IMR-90 (cell line): Measurements from ENCODE around the gene CDC42EP4. TPM values are rescaled to one million over a fixed set of nuclear protein-coding genes. Genes with fewer than 3 reads are reported as not detected.

ENCODE experiments used
- ATAC-seq: fragments of 200-7000 bp; cut with Tn5 transposase; 2 replicates; pipeline ENCODE4 v1.9.1; 2020; ENCODE audit warnings: low read depth, mild to moderate bottlenecking, moderate library complexity
- BruUV-seq: library from RNA; stranded (reverse); fragments of 400-500 nt; replicated peaks from 2 replicates; lab custom pipeline; 2021; lab: Mats Ljungman, UMichigan
- CTCF ChIA-PET: fragments of 300-600 bp; formaldehyde crosslinking; extraction: SDS; loops from one replicate; lab custom pipeline; 2021; ENCODE audit warnings: antibody characterized with exemption; lab: Yijun Ruan, JAX
- POLR2A ChIA-PET: fragments of 300-600 bp; sonication (Branson Sonifier 250); formaldehyde crosslinking; loops from one replicate; lab custom pipeline; 2022; ENCODE audit warnings: antibody characterized with exemption; ENCODE audit not compliant: unreplicated experiment; lab: Charles Lee
- DNase-seq: peaks from one replicate; pipeline ENCODE4 v3.0.0; 2013
- H2AFZ ChIP-seq: replicated peaks from 2 replicates; pipeline ENCODE3; 2013; ENCODE audit warnings: low read length, mild to moderate bottlenecking; ENCODE audit not compliant: poor library complexity
- H2AK5ac ChIP-seq: 2 replicates; pipeline ENCODE4 v1.6.1; 2013; ENCODE audit warnings: low read depth, low read length, inconsistent platforms
- H2AK9ac ChIP-seq: replicated peaks from 2 replicates; pipeline ENCODE3; 2013; ENCODE audit warnings: mild to moderate bottlenecking, low read depth, low read length, moderate library complexity; ENCODE audit not compliant: poor library complexity
- H2BK120ac ChIP-seq: 2 replicates; pipeline ENCODE4 v1.6.1; 2013; ENCODE audit warnings: low read depth, low read length, inconsistent platforms
- H2BK15ac ChIP-seq: 3 replicates; pipeline ENCODE4 v1.6.1; 2013; ENCODE audit warnings: low read depth, low read length, inconsistent platforms
- H2BK20ac ChIP-seq: 2 replicates; pipeline ENCODE4 v1.6.1; 2013; ENCODE audit warnings: low read depth, mild to moderate bottlenecking, inconsistent platforms, low read length, moderate library complexity
- H2BK5ac ChIP-seq: 2 replicates; pipeline ENCODE4 v1.6.1; 2013; ENCODE audit warnings: mild to moderate bottlenecking, low read depth, low read length, inconsistent platforms; ENCODE audit not compliant: poor library complexity, severe bottlenecking
- H3K14ac ChIP-seq: replicated peaks from 2 replicates; pipeline ENCODE4 v1.6.1; 2013; ENCODE audit warnings: low read depth, low read length, inconsistent platforms
- H3K18ac ChIP-seq: 2 replicates; pipeline ENCODE4 v1.6.1; 2013; ENCODE audit warnings: low read depth, low read length, control low read depth
- H3K23ac ChIP-seq: 2 replicates; pipeline ENCODE4 v1.6.1; 2013; ENCODE audit warnings: low read depth, low read length, inconsistent platforms
- H3K27ac ChIP-seq: 2 replicates; pipeline ENCODE4 v1.5.1; 2013; ENCODE audit warnings: mild to moderate bottlenecking, control low read depth, low read length; ENCODE audit not compliant: insufficient read depth
- H3K27me3 ChIP-seq: 2 replicates; pipeline ENCODE4 v1.6.1; 2013; ENCODE audit warnings: low read length; ENCODE audit not compliant: control insufficient read depth, insufficient read depth
- H3K36me3 ChIP-seq: 2 replicates; pipeline ENCODE4 v1.6.1; 2013; ENCODE audit warnings: low read length, mixed read lengths; ENCODE audit not compliant: control insufficient read depth, insufficient read depth
- H3K4ac ChIP-seq: 2 replicates; pipeline ENCODE4 v1.6.1; 2013; ENCODE audit warnings: low read depth, low read length, inconsistent platforms
- H3K4me1 ChIP-seq: 2 replicates; pipeline ENCODE4 v1.6.1; 2013; ENCODE audit warnings: low read length, mixed read lengths; ENCODE audit not compliant: control insufficient read depth, insufficient read depth
- H3K4me2 ChIP-seq: 2 replicates; pipeline ENCODE4 v1.6.1; 2013; ENCODE audit warnings: low read depth, mild to moderate bottlenecking, control low read depth, low read length, moderate library complexity
- H3K4me3 ChIP-seq: 2 replicates; pipeline ENCODE4 v1.5.1; 2013; ENCODE audit warnings: low read depth, mild to moderate bottlenecking, control low read depth, low read length, moderate library complexity; ENCODE audit not compliant: insufficient read depth
- H3K56ac ChIP-seq: 2 replicates; pipeline ENCODE4 v1.6.1; 2013; ENCODE audit warnings: low read length, inconsistent platforms; ENCODE audit not compliant: insufficient read depth; ENCODE audit errors: extremely low read depth
- H3K79me1 ChIP-seq, 2 experiments: 2 replicates each; pipeline ENCODE4 v1.6.1; 2013; ENCODE audit warnings: low read length in 2 of 2, inconsistent platforms in 1 of 2, low read depth in 1 of 2
- H3K9ac ChIP-seq: 2 replicates; pipeline ENCODE4 v1.6.1; 2013; ENCODE audit warnings: low read depth, low read length, control low read depth
- H3K9me1 ChIP-seq: 2 replicates; pipeline ENCODE4 v1.6.1; 2013; ENCODE audit warnings: low read length, inconsistent platforms; ENCODE audit not compliant: insufficient read depth
- H3K9me3 ChIP-seq: 2 replicates; pipeline ENCODE4 v1.6.1; 2013; ENCODE audit warnings: low read length; ENCODE audit not compliant: control insufficient read depth, insufficient read depth
- H4K20me1 ChIP-seq: 2 replicates; pipeline ENCODE4 v1.6.1; 2013; ENCODE audit warnings: low read length, inconsistent platforms; ENCODE audit not compliant: insufficient read depth
- H4K5ac ChIP-seq: 2 replicates; pipeline ENCODE4 v1.6.1; 2013; ENCODE audit warnings: mild to moderate bottlenecking, low read depth, low read length, control low read depth
- H4K8ac ChIP-seq, 2 experiments: 2 replicates each; pipeline ENCODE4 v1.6.1; 2013; ENCODE audit warnings: low read depth in 2 of 2, low read length in 2 of 2, control low read depth in 1 of 2, inconsistent platforms in 1 of 2
- H4K91ac ChIP-seq: 2 replicates; pipeline ENCODE4 v1.6.1; 2013; ENCODE audit warnings: low read depth, low read length, inconsistent platforms; ENCODE audit not compliant: insufficient read depth
- BHLHE40 ChIP-seq: fragments of 150-350 bp; IDR thresholded peaks from 2 replicates; pipeline ENCODE4 v1.6.1; 2016; ENCODE audit warnings: mild to moderate bottlenecking, low read depth, low read length
- CEBPB ChIP-seq: IDR thresholded peaks from 2 replicates; pipeline ENCODE4 v1.6.1; 2012; ENCODE audit warnings: low read depth, low read length, improper control_type of control experiment
- CHD1 ChIP-seq: IDR thresholded peaks from 2 replicates; pipeline ENCODE4 v1.6.1; 2012; ENCODE audit warnings: low read depth, low read length, improper control_type of control experiment
- FOS ChIP-seq: fragments of 150-350 bp; IDR thresholded peaks from 2 replicates; pipeline ENCODE4 v1.6.1; 2016; ENCODE audit warnings: low read depth, low read length
- MAFK ChIP-seq: IDR thresholded peaks from 2 replicates; pipeline ENCODE4 v1.6.1; 2012; ENCODE audit warnings: low read depth, low read length, improper control_type of control experiment
- MAZ ChIP-seq: IDR thresholded peaks from 2 replicates; pipeline ENCODE4 v1.6.1; 2012; ENCODE audit warnings: low read depth, mild to moderate bottlenecking, low read length, improper control_type of control experiment, moderate library complexity, borderline replicate concordance
- MXI1 ChIP-seq: IDR thresholded peaks from 2 replicates; pipeline ENCODE4 v1.6.1; 2012; ENCODE audit warnings: low read depth, mild to moderate bottlenecking, low read length, moderate library complexity, borderline replicate concordance
- NFE2L2 ChIP-seq: fragments of 150-350 bp; IDR thresholded peaks from 2 replicates; pipeline ENCODE4 v1.6.1; 2016; ENCODE audit warnings: low read depth, mild to moderate bottlenecking, low read length
- POLR2A ChIP-seq: IDR thresholded peaks from 2 replicates; pipeline ENCODE4 v1.6.1; 2012; ENCODE audit warnings: mild to moderate bottlenecking, low read depth, low read length
- RAD21 ChIP-seq: IDR thresholded peaks from 2 replicates; pipeline ENCODE4 v1.6.1; 2012; ENCODE audit warnings: low read length, improper control_type of control experiment
- RCOR1 ChIP-seq: IDR thresholded peaks from 2 replicates; pipeline ENCODE4 v1.6.1; 2012; ENCODE audit warnings: mild to moderate bottlenecking, low read length, improper control_type of control experiment; ENCODE audit not compliant: insufficient replicate concordance
- RFX5 ChIP-seq: IDR thresholded peaks from 2 replicates; pipeline ENCODE4 v1.8.0; 2012; ENCODE audit warnings: low read depth, mild to moderate bottlenecking, low read length, moderate library complexity
- SMC3 ChIP-seq: fragments of 150-350 bp; IDR thresholded peaks from 2 replicates; pipeline ENCODE4 v1.6.1; 2016; ENCODE audit warnings: low read depth, mild to moderate bottlenecking, antibody characterized with exemption, low read length, moderate library complexity
- WGBS, 2 experiments: methylation state at CpG; one replicate each; pipeline versions ENCODE4 v1.1.5 to v1.1.7; 2013; ENCODE audit warnings: missing lambda C conversion rate in 2 of 2; ENCODE audit not compliant: insufficient read length in 1 of 2; ENCODE audit errors: extremely low coverage in 2 of 2; 5-methylcytosine and 5-hydroxymethylcytosine counted together
- dilution Hi-C: fragments of 300-500 bp; cut with HindIII; formaldehyde crosslinking; loops from one replicate; pipeline ENCODE4 v1.14.3; 2018; ENCODE audit warnings: low sequenced_read_pairs; ENCODE audit not compliant: unreplicated experiment
- in situ Hi-C: fragments of 300-500 bp; cut with MboI; formaldehyde crosslinking; loops from 3 replicates; pipeline ENCODE4 v1.14.3; 2019; ENCODE audit warnings: low sequenced_read_pairs, inconsistent platforms, mixed read lengths
- intact Hi-C: fragments of 100-400 bp; cut with micrococcal nuclease; formaldehyde crosslinking; loops from 2 replicates; pipeline ENCODE4 v1.10.0; 2022
- polyA plus RNA-seq, 3 experiments: library from polyadenylated mRNA; depleted of rRNA; stranded (reverse); fragments of >200 nt; gene quantifications; 2 replicates each; pipeline ENCODE4 v1.2.3, GENCODE V29; 2012; ENCODE audit warnings: low replicate concordance in 1 of 3
- total RNA-seq: library from RNA; depleted of rRNA; stranded (reverse); fragments of >200 nt; gene quantifications from 2 replicates; pipeline ENCODE4 v1.2.3, GENCODE V29; 2012
- TF ChIP-seq, protein P1 (sequence below): conservative IDR thresholded peaks from 2 replicates; pipeline ENCODE4 v1.5.1; 2012; ENCODE audit warnings: mild to moderate bottlenecking, low read depth, low read length, improper control_type of control experiment
- TF ChIP-seq, protein P2 (sequence below): fragments of 150-350 bp; IDR thresholded peaks from 2 replicates; pipeline ENCODE4 v1.6.1; 2016; ENCODE audit warnings: low read depth, mild to moderate bottlenecking, low read length, moderate library complexity, borderline replicate concordance
- TF ChIP-seq, protein P3 (sequence below): fragments of 150-350 bp; IDR thresholded peaks from 2 replicates; pipeline ENCODE4 v1.6.1; 2017; ENCODE audit warnings: mild to moderate bottlenecking, antibody characterized with exemption, low read length, low read depth

Gene CDC42EP4
- total and polyA plus RNA-seq, 2 of the 4 experiments (the other 2 are of a cell fraction), result 14.3 to 25.8 TPM

DNA sequence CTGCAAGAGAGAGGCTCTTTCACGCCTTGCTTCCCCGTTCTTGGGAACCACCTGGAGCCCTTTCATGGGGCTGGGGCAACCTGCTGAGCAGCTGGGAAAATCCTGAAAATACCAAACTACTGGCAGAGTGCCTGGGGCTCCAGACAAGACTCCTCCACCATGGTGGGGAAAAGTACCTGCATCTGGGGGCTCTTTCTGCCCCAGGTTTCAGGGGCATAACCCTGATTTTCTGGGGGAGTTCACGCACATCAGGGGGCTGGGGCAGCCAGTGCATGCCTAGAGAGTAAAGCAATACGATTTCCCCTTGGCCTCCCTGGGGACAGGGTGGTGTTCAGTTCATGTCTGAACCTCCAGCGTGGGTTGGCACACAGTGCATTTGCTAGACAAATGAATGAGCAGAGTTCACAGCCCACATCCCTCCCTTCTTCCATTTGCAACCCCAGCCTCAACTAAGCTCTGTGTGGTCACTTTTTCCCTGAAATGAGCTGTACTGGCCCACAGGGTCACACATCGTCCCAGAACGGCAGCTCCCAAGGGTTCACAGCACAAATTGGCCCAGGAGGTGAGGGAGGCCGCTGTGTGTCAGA is 5.2 kb upstream of the CDC42EP4 start:
- Histone ChIP-seq H3K9me1 (no peaks in the 10 kb centered on the region; the same call in 1 of the 2 replicates), H3K36me3 (no peaks in the 10 kb centered on the region), H3K4me1 (peaks cover 9% of the 10 kb centered on the region), H2BK5ac (no peak overlapping the region), H3K27ac (no peak overlapping the region), H4K91ac (no peak overlapping the region), H3K23ac (no peak overlapping the region), H3K14ac (no peak overlapping the region), H3K4me3 (no peak overlapping the region), H2AFZ (peak overlapping the region; percentile 58), H2BK120ac (no peak overlapping the region), H3K4ac (peak overlapping the region; percentile 26; the same call in 1 of the 2 replicates), H3K27me3 (no peaks in the 10 kb centered on the region), H2AK9ac (no peak overlapping the region), H3K9ac (no peak overlapping the region), H3K56ac (no peak overlapping the region), H3K4me2 (no peak overlapping the region), H4K20me1 (no peaks in the 10 kb centered on the region), H3K9me3 (no peaks in the 10 kb centered on the region), H3K79me1 (no peaks in the 10 kb centered on the region), H3K18ac (no peak overlapping the region), H4K5ac (no peak overlapping the region), H2AK5ac (no peak overlapping the region; the same call in 1 of the 2 replicates), H4K8ac (no peak overlapping the region), H2BK15ac (no peak overlapping the region), H2BK20ac (no peak overlapping the region)
- no peak for DNase-seq
- intact Hi-C loops (no loop called here), in situ Hi-C loops (no loop called here), dilution Hi-C loops (no loop called here)
- ChIA-PET CTCF (no interaction called here), POLR2A (no interaction called here)
- no peak for ATAC-seq
- BruUV-seq, result no TSS peak
- TF ChIP-seq POLR2A (no peak), MXI1 (no peak), NFE2L2 (no peak), RCOR1 (no peak), SMC3 (no peak), CEBPB (no peak), BHLHE40 (no peak), FOS (no peak), MAZ (no peak), RFX5 (no peak), MAFK (no peak), CHD1 (no peak), RAD21 (no peak)
- TF ChIP-seq, protein P1, sequence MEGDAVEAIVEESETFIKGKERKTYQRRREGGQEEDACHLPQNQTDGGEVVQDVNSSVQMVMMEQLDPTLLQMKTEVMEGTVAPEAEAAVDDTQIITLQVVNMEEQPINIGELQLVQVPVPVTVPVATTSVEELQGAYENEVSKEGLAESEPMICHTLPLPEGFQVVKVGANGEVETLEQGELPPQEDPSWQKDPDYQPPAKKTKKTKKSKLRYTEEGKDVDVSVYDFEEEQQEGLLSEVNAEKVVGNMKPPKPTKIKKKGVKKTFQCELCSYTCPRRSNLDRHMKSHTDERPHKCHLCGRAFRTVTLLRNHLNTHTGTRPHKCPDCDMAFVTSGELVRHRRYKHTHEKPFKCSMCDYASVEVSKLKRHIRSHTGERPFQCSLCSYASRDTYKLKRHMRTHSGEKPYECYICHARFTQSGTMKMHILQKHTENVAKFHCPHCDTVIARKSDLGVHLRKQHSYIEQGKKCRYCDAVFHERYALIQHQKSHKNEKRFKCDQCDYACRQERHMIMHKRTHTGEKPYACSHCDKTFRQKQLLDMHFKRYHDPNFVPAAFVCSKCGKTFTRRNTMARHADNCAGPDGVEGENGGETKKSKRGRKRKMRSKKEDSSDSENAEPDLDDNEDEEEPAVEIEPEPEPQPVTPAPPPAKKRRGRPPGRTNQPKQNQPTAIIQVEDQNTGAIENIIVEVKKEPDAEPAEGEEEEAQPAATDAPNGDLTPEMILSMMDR, result no peak
- TF ChIP-seq, protein P2, sequence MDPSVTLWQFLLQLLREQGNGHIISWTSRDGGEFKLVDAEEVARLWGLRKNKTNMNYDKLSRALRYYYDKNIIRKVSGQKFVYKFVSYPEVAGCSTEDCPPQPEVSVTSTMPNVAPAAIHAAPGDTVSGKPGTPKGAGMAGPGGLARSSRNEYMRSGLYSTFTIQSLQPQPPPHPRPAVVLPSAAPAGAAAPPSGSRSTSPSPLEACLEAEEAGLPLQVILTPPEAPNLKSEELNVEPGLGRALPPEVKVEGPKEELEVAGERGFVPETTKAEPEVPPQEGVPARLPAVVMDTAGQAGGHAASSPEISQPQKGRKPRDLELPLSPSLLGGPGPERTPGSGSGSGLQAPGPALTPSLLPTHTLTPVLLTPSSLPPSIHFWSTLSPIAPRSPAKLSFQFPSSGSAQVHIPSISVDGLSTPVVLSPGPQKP, result no peak
- TF ChIP-seq, protein P3, sequence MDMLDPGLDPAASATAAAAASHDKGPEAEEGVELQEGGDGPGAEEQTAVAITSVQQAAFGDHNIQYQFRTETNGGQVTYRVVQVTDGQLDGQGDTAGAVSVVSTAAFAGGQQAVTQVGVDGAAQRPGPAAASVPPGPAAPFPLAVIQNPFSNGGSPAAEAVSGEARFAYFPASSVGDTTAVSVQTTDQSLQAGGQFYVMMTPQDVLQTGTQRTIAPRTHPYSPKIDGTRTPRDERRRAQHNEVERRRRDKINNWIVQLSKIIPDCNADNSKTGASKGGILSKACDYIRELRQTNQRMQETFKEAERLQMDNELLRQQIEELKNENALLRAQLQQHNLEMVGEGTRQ, result no peak
- 83% methylated on average over 3 of the region's 8 CpGs; no CpG with 5 or more reads in 1 of the 2 experiments for WGBS, 2 experiments
